WTC11 (cell line): Measurements from ENCODE around the gene ASMT. TPM values are rescaled to one million over a fixed set of nuclear protein-coding genes. Genes with fewer than 3 reads are reported as not detected.

ENCODE experiments used
- ATAC-seq: fragments of 200-7000 bp; cut with Tn5 transposase; 2 replicates; pipeline ENCODE4 v1.10.0; 2021; ENCODE audit warnings: mild to moderate bottlenecking, moderate library complexity
- CTCF ChIA-PET: fragments of 300-600 bp; sonication (Branson Sonifier 250); formaldehyde crosslinking; loops from one replicate; lab custom pipeline; 2021; ENCODE audit warnings: antibody characterized with exemption; lab: Charles Lee
- POLR2A ChIA-PET: fragments of 350-600 bp; sonication (Branson Sonifier 250); formaldehyde crosslinking; loops from one replicate; lab custom pipeline; 2021; ENCODE audit warnings: antibody characterized with exemption; lab: Charles Lee
- DNase-seq: peaks from one replicate; pipeline ENCODE4 v3.0.0; 2021; ENCODE audit warnings: low spot score
- H3K27ac Mint-ChIP-seq: 2 replicates; pipeline ENCODE4 v1.8.0; 2021; ENCODE audit warnings: mixed read lengths
- H3K27me3 Mint-ChIP-seq: 2 replicates; pipeline ENCODE4 v1.8.0; 2021; ENCODE audit warnings: low read depth, mild to moderate bottlenecking, moderate library complexity, mixed read lengths
- H3K36me3 Mint-ChIP-seq: 2 replicates; pipeline ENCODE4 v1.8.0; 2021; ENCODE audit warnings: mixed read lengths
- H3K4me1 Mint-ChIP-seq: 2 replicates; pipeline ENCODE4 v1.8.0; 2022; ENCODE audit warnings: mixed read lengths
- H3K4me3 Mint-ChIP-seq: 2 replicates; pipeline ENCODE4 v1.8.0; 2021; ENCODE audit warnings: mild to moderate bottlenecking, moderate library complexity, mixed read lengths
- H3K9me3 Mint-ChIP-seq: 2 replicates; pipeline ENCODE4 v1.8.0; 2021; ENCODE audit warnings: mixed read lengths
- ATF1 ChIP-seq: sonication (generic); formaldehyde crosslinking; IDR thresholded peaks from 2 replicates; pipeline ENCODE4 v1.8.1; 2023; ENCODE audit warnings: mild to moderate bottlenecking, moderate library complexity, missing genetic modification reagents
- CREB1 ChIP-seq: sonication (generic); formaldehyde crosslinking; IDR thresholded peaks from 2 replicates; pipeline ENCODE4 v1.8.0; 2023; ENCODE audit warnings: mild to moderate bottlenecking, missing genetic modification reagents
- CREM ChIP-seq: sonication (generic); formaldehyde crosslinking; IDR thresholded peaks from 2 replicates; pipeline ENCODE4 v1.8.1; 2022; ENCODE audit warnings: mild to moderate bottlenecking, missing genetic modification reagents, moderate library complexity
- CTCF ChIP-seq: fragments of 200-600 bp; IDR thresholded peaks from 2 replicates; pipeline ENCODE4 v1.8.0; 2022; ENCODE audit warnings: antibody characterized with exemption
- ERG ChIP-seq: fragments of 250-450 bp; sonication (Bioruptor Pico); IDR thresholded peaks from 2 replicates; pipeline ENCODE4 v1.8.0; 2021; ENCODE audit warnings: mild to moderate bottlenecking
- ESRRA ChIP-seq: sonication (generic); formaldehyde crosslinking; IDR thresholded peaks from 2 replicates; pipeline ENCODE4 v1.8.1; 2022; ENCODE audit warnings: mild to moderate bottlenecking, missing genetic modification reagents, borderline replicate concordance
- FOXP1 ChIP-seq: sonication (generic); formaldehyde crosslinking; IDR thresholded peaks from 2 replicates; pipeline ENCODE4 v1.8.0; 2022; ENCODE audit warnings: missing genetic modification reagents, mild to moderate bottlenecking, moderate library complexity, borderline replicate concordance
- GTF2I ChIP-seq: fragments of 250-450 bp; sonication (Bioruptor Pico); conservative IDR thresholded peaks from 2 replicates; pipeline ENCODE4 v1.4.0; 2021; ENCODE audit warnings: mild to moderate bottlenecking
- JAZF1 ChIP-seq: fragments of 250-450 bp; sonication (Bioruptor Pico); IDR thresholded peaks from 2 replicates; pipeline ENCODE4 v1.9.0; 2021; ENCODE audit warnings: moderate library complexity, mild to moderate bottlenecking, inconsistent platforms
- NFATC4 ChIP-seq: fragments of 250-450 bp; sonication (Bioruptor Pico); IDR thresholded peaks from 2 replicates; pipeline ENCODE4 v1.9.0; 2021; ENCODE audit warnings: mild to moderate bottlenecking
- OVOL2 ChIP-seq: fragments of 250-450 bp; sonication (Bioruptor Pico); IDR thresholded peaks from 2 replicates; pipeline ENCODE4 v1.9.0; 2021; ENCODE audit warnings: mild to moderate bottlenecking, borderline replicate concordance
- RORB ChIP-seq: fragments of 250-450 bp; sonication (Bioruptor Pico); IDR thresholded peaks from 2 replicates; pipeline ENCODE4 v1.9.0; 2021; ENCODE audit warnings: mild to moderate bottlenecking
- ZBTB43 ChIP-seq: sonication (generic); formaldehyde crosslinking; IDR thresholded peaks from 2 replicates; pipeline ENCODE4 v1.8.1; 2023; ENCODE audit warnings: mild to moderate bottlenecking, missing genetic modification reagents
- ZMAT4 ChIP-seq: fragments of 250-450 bp; sonication (Bioruptor Pico); IDR thresholded peaks from 2 replicates; pipeline ENCODE4 v1.9.0; 2021; ENCODE audit warnings: mild to moderate bottlenecking
- ZNF121 ChIP-seq: sonication (generic); formaldehyde crosslinking; IDR thresholded peaks from 2 replicates; pipeline ENCODE4 v1.8.0; 2023; ENCODE audit warnings: missing genetic modification reagents
- ZNF219 ChIP-seq: sonication (generic); formaldehyde crosslinking; IDR thresholded peaks from 2 replicates; pipeline ENCODE4 v1.8.0; 2023; ENCODE audit warnings: missing genetic modification reagents, mild to moderate bottlenecking, borderline replicate concordance
- ZSCAN18 ChIP-seq: fragments of 250-450 bp; sonication (Bioruptor Pico); IDR thresholded peaks from 2 replicates; pipeline ENCODE4 v2.1.2; 2022; ENCODE audit warnings: mild to moderate bottlenecking, moderate library complexity
- total RNA-seq: library from RNA; stranded (reverse); gene quantifications from 3 replicates; pipeline ENCODE4 v1.2.3, GENCODE V29; 2021
- TF ChIP-seq, protein P1 (sequence below): sonication (generic); formaldehyde crosslinking; IDR thresholded peaks from 2 replicates; pipeline ENCODE4 v1.8.1; 2023; ENCODE audit warnings: mild to moderate bottlenecking, missing genetic modification reagents, moderate library complexity
- TF ChIP-seq, protein P2 (sequence below): sonication (generic); formaldehyde crosslinking; IDR thresholded peaks from 2 replicates; pipeline ENCODE4 v1.8.1; 2022; ENCODE audit warnings: low read depth, missing genetic modification reagents, borderline replicate concordance
- TF ChIP-seq, protein P3 (sequence below): sonication (generic); formaldehyde crosslinking; IDR thresholded peaks from 2 replicates; pipeline ENCODE4 v1.8.0; 2022; ENCODE audit warnings: mild to moderate bottlenecking, missing genetic modification reagents

ASMT gene
- total RNA-seq, 1 experiment from 2014 or later = 0.33 TPM

DNA sequence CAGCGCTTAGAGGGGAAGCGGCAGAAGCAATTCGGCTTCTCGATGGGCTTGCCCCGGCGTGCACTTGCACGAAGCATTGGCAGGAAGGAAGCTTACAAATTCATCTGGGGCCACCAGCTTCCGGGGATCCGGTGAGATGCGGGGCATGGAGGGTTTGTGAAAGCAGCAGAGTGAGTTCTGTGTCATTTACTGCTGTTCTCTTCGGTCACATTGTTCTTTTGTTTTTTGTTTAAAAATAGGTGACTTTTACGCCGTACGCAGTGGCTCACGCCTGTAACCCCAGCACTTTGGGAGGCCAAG, 47.0 kb downstream of the ASMT start:
- peaks cover 10% of the 10 kb centered on the region; the same call in 1 of the 2 replicates for H3K36me3 Mint-ChIP-seq
- peaks cover 22% of the 10 kb centered on the region for H3K9me3 Mint-ChIP-seq
- TF ChIP-seq ZNF219 (CRISPR knock-in tag) (no peak), ZBTB43 (no peak), FOXP1 (no peak), OVOL2 (CRISPR knock-in tag) (no peak), CREM (CRISPR knock-in tag) (no peak), ZMAT4 (CRISPR knock-in tag) (no peak)
- TF ChIP-seq, protein P1, sequence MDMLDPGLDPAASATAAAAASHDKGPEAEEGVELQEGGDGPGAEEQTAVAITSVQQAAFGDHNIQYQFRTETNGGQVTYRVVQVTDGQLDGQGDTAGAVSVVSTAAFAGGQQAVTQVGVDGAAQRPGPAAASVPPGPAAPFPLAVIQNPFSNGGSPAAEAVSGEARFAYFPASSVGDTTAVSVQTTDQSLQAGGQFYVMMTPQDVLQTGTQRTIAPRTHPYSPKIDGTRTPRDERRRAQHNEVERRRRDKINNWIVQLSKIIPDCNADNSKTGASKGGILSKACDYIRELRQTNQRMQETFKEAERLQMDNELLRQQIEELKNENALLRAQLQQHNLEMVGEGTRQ (CRISPR knock-in tag) = no peak
- H3K27me3 Mint-ChIP-seq = no peaks in the 10 kb centered on the region; the same call in 1 of the 2 replicates
- ChIA-PET POLR2A (no interaction called here), CTCF (no interaction called here)
- peak overlapping the region; percentile 42 for H3K4me3 Mint-ChIP-seq
- ATAC-seq (no peak), DNase-seq (no peak)
- H3K27ac Mint-ChIP-seq = no peak overlapping the region
- H3K4me1 Mint-ChIP-seq = peaks cover 21% of the 10 kb centered on the region

- H3K27ac Mint-ChIP-seq = no peak overlapping the region
- peaks cover 4% of the 10 kb centered on the region; the same call in 1 of the 2 replicates for H3K4me1 Mint-ChIP-seq
- peaks cover 29% of the 10 kb centered on the region for H3K9me3 Mint-ChIP-seq
- TF ChIP-seq RORB = no peak
- TF ChIP-seq ZSCAN18 = no peak
- TF ChIP-seq, protein P2, sequence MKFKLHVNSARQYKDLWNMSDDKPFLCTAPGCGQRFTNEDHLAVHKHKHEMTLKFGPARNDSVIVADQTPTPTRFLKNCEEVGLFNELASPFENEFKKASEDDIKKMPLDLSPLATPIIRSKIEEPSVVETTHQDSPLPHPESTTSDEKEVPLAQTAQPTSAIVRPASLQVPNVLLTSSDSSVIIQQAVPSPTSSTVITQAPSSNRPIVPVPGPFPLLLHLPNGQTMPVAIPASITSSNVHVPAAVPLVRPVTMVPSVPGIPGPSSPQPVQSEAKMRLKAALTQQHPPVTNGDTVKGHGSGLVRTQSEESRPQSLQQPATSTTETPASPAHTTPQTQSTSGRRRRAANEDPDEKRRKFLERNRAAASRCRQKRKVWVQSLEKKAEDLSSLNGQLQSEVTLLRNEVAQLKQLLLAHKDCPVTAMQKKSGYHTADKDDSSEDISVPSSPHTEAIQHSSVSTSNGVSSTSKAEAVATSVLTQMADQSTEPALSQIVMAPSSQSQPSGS (CRISPR knock-in tag) = no peak
- TF ChIP-seq ESRRA (CRISPR knock-in tag) = no peak
- no peak for TF ChIP-seq JAZF1 (CRISPR knock-in tag)
- TF ChIP-seq NFATC4 (CRISPR knock-in tag) = no peak
- TF ChIP-seq, all 79 proteins: peak for 0
- H3K4me3 Mint-ChIP-seq = no peak overlapping the region
- no peaks in the 10 kb centered on the region; the same call in 1 of the 2 replicates for H3K27me3 Mint-ChIP-seq
- ChIA-PET CTCF (no interaction called here), POLR2A (no interaction called here)
- peaks cover 13% of the 10 kb centered on the region for H3K36me3 Mint-ChIP-seq
- ATAC-seq (no peak), DNase-seq (no peak)
Measured at GRCh38 chrX:1667566-1667965, 52.7 kb downstream of the ASMT start.

DNA sequence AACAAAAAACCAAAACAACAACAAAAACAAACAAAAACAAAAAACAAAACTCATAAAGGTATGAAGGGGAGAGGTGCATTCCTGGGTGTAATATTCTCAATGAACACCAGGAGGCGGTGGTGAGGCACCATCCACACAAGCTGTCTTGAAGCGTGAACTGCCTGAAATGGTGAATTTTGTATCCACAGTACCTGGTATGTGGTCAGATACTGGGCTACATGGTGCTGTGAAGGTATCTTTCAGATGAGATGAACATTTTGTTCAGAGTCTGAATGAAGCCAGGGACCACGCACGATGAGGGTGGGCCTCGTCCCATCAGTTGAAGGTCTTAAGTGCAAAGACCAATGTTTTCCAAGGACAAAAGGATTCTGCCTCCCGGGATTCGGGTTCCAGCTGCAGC, 58.5 kb downstream of the ASMT start:
- no peak overlapping the region for H3K4me3 Mint-ChIP-seq
- CTCF ChIA-PET = no interaction called here
- TF ChIP-seq, protein P3, sequence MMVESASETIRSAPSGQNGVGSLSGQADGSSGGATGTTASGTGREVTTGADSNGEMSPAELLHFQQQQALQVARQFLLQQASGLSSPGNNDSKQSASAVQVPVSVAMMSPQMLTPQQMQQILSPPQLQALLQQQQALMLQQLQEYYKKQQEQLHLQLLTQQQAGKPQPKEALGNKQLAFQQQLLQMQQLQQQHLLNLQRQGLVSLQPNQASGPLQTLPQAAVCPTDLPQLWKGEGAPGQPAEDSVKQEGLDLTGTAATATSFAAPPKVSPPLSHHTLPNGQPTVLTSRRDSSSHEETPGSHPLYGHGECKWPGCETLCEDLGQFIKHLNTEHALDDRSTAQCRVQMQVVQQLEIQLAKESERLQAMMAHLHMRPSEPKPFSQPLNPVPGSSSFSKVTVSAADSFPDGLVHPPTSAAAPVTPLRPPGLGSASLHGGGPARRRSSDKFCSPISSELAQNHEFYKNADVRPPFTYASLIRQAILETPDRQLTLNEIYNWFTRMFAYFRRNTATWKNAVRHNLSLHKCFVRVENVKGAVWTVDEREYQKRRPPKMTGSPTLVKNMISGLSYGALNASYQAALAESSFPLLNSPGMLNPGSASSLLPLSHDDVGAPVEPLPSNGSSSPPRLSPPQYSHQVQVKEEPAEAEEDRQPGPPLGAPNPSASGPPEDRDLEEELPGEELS (CRISPR knock-in tag) = no peak
- TF ChIP-seq CTCF (peak; percentile 87), GTF2I (CRISPR knock-in tag) (peak; percentile 96), ATF1 (CRISPR knock-in tag) (no peak), CREB1 (no peak), ERG (no peak), ZNF121 (CRISPR knock-in tag) (peak; percentile 75; the same call in 1 of the 2 replicates)
- no peaks in the 10 kb centered on the region for H3K36me3 Mint-ChIP-seq
- DNase-seq (peak; percentile 67), ATAC-seq (no peak)
- no peaks in the 10 kb centered on the region for H3K27me3 Mint-ChIP-seq
- POLR2A ChIA-PET = no interaction called here
- peaks cover 1% of the 10 kb centered on the region for H3K4me1 Mint-ChIP-seq
- peaks cover 15% of the 10 kb centered on the region for H3K9me3 Mint-ChIP-seq
- H3K27ac Mint-ChIP-seq = no peak overlapping the region
